ENCODE results near the gene OTULINL. TPM values are rescaled to one million over a fixed set of nuclear protein-coding genes. Genes with fewer than 3 reads are reported as not detected.

Gene OTULINL
- total RNA-seq, 1 experiment from 2014 or later, result 12.3 TPM

- TF ChIP-seq ATF6 (CRISPR knock-in tag; IDR thresholded peaks at IDR 0.05) (no peak), NR2C2 (CRISPR knock-in tag; IDR thresholded peaks at IDR 0.05) (no peak), ZNF263 (CRISPR knock-in tag; IDR thresholded peaks at IDR 0.05; ENCODE audit: low read depth) (no peak), NFATC4 (CRISPR knock-in tag; IDR thresholded peaks at IDR 0.05) (no peak), SP1 (CRISPR knock-in tag; conservative IDR thresholded peaks at IDR 0.05) (no peak), RORB (CRISPR knock-in tag; IDR thresholded peaks at IDR 0.05) (no peak), GTF2I (CRISPR knock-in tag; conservative IDR thresholded peaks at IDR 0.05) (no peak), EMX1 (CRISPR knock-in tag; IDR thresholded peaks at IDR 0.05) (no peak), ZNF396 (CRISPR knock-in tag; IDR thresholded peaks at IDR 0.05; ENCODE audit: borderline replicate concordance) (no peak)
These were observed 23.7 kb upstream of the OTULINL start (continued) for GRCh38 chr5:14557791-14558415.

- H3K4me3 Mint-ChIP-seq, result no peak overlapping the region
- POLR2A ChIA-PET, result no interaction called here
- no peak for DNase-seq (ENCODE audit: low spot score)
- peaks cover 7% of the 10 kb centered on the region for H3K9me3 Mint-ChIP-seq
- peaks cover 2% of the 10 kb centered on the region; the same call in 1 of the 2 replicates for H3K27me3 Mint-ChIP-seq (ENCODE audit: low read depth)
- no peak for ATAC-seq
- no peaks in the 10 kb centered on the region for H3K36me3 Mint-ChIP-seq
- CTCF ChIA-PET, result interaction anchor here (1.5 kb wide), 1 partner anchor 88 kb away, joined by 5 read pairs; no protein-coding TSS in a partner anchor
- TF ChIP-seq ZNF532 (CRISPR knock-in tag; IDR thresholded peaks at IDR 0.05; ENCODE audit: borderline replicate concordance), result no peak
- no peak for TF ChIP-seq TEAD1 (CRISPR knock-in tag; IDR thresholded peaks at IDR 0.05)
- no peak for TF ChIP-seq FOXP4 (CRISPR knock-in tag; IDR thresholded peaks at IDR 0.05)
- TF ChIP-seq KAT7 (CRISPR knock-in tag; IDR thresholded peaks at IDR 0.05; ENCODE audit: borderline replicate concordance), result no peak
- TF ChIP-seq EMX1 (CRISPR knock-in tag; IDR thresholded peaks at IDR 0.05), result no peak
- TF ChIP-seq NR3C1 (CRISPR knock-in tag; conservative IDR thresholded peaks at IDR 0.05; ENCODE audit: low read depth), result no peak
- TF ChIP-seq USF2 (CRISPR knock-in tag; IDR thresholded peaks at IDR 0.05), result no peak
- TF ChIP-seq ZNF121 (CRISPR knock-in tag; IDR thresholded peaks at IDR 0.05), result no peak
- no peak for TF ChIP-seq ZNF263 (CRISPR knock-in tag; IDR thresholded peaks at IDR 0.05; ENCODE audit: low read depth)
- TF ChIP-seq ZNF138 (CRISPR knock-in tag; conservative IDR thresholded peaks at IDR 0.05), result no peak
- no peak for TF ChIP-seq MYBL2 (CRISPR knock-in tag; IDR thresholded peaks at IDR 0.05)
- H3K4me1 Mint-ChIP-seq, result no peaks in the 10 kb centered on the region
- H3K27ac Mint-ChIP-seq, result no peak overlapping the region
These were observed 21.4 kb upstream of the OTULINL start for GRCh38 chr5:14560091-14560595.

Data from WTC11 (cell line).